ENCODE data around the gene STAB1.

DNA sequence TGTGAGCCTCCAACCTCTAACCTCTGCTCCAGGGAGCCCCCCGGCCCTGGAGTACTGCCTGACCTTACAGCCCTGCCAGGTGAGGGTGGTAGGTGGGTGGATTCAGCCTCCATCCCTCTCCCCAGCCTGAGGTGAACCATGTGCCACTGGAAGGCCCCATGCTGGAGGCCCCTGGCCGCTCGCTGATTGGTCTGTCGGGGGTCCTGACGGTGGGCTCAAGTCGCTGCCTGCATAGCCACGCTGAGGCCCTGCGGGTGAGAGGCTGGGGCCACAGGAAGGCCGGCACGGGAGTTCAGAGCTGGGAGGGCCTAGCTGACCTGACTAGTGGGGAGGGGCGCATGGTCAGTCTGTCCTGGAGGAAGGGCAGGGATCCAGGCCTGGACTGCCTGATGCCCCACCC is 19.4 kb downstream of the STAB1 start:
- TF ChIP-seq PATZ1 (CRISPR knock-in tag; IDR thresholded peaks at IDR 0.05; ENCODE audit: borderline replicate concordance) (no peak), CREB5 (CRISPR knock-in tag; IDR thresholded peaks at IDR 0.05; ENCODE audit: low read depth) (no peak), ARNTL (CRISPR knock-in tag; IDR thresholded peaks at IDR 0.05; ENCODE audit: borderline replicate concordance, low read depth) (no peak), ZFP30 (CRISPR knock-in tag; IDR thresholded peaks at IDR 0.05) (no peak), ESRRG (CRISPR knock-in tag; IDR thresholded peaks at IDR 0.05) (no peak), RARB (CRISPR knock-in tag; IDR thresholded peaks at IDR 0.05) (no peak), PPARA (CRISPR knock-in tag; IDR thresholded peaks at IDR 0.05; ENCODE audit: borderline replicate concordance) (no peak), ZNF565 (CRISPR knock-in tag; conservative IDR thresholded peaks at IDR 0.05; ENCODE audit: low read depth) (no peak), ISL1 (CRISPR knock-in tag; IDR thresholded peaks at IDR 0.05) (no peak), ZNF70 (CRISPR knock-in tag; IDR thresholded peaks at IDR 0.05) (no peak)
- TF ChIP-seq, protein P1, sequence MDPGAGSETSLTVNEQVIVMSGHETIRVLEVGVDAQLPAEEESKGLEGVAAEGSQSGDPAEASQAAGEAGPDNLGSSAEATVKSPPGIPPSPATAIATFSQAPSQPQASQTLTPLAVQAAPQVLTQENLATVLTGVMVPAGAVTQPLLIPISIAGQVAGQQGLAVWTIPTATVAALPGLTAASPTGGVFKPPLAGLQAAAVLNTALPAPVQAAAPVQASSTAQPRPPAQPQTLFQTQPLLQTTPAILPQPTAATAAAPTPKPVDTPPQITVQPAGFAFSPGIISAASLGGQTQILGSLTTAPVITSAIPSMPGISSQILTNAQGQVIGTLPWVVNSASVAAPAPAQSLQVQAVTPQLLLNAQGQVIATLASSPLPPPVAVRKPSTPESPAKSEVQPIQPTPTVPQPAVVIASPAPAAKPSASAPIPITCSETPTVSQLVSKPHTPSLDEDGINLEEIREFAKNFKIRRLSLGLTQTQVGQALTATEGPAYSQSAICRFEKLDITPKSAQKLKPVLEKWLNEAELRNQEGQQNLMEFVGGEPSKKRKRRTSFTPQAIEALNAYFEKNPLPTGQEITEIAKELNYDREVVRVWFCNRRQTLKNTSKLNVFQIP (CRISPR knock-in tag; IDR thresholded peaks at IDR 0.05; ENCODE audit: borderline replicate concordance, low read depth), result no peak
